GM12878 (cell line): ENCODE data around the gene MOAP1. TPM values are rescaled to one million over a fixed set of nuclear protein-coding genes. Genes with fewer than 3 reads are reported as not detected.
"Not testable (repeated sequence)": the region's sequence is repeated elsewhere in the genome, so short reads cannot be mapped to it uniquely, and the experiment has no call there.

Experiments used
- ATAC-seq: fragments of 200-7000 bp; cut with Tn5 transposase; 3 replicates; pipeline ENCODE4 v1.9.1; 2020; ENCODE audit warnings: mild to moderate bottlenecking, moderate library complexity
- BruUV-seq: library from RNA; stranded (reverse); fragments of 400-500 nt; replicated peaks from 2 replicates; lab custom pipeline; 2021; lab: Mats Ljungman, UMichigan
- CTCF ChIA-PET: fragments of 300-600 bp; sonication (Branson Sonifier 250); formaldehyde crosslinking; extraction: SDS; loops from one replicate; lab custom pipeline; 2021; ENCODE audit warnings: inconsistent platforms; lab: Yijun Ruan, JAX
- POLR2A ChIA-PET: fragments of 350-600 bp; formaldehyde crosslinking; extraction: SDS; loops from one replicate; lab custom pipeline; 2021; ENCODE audit warnings: inconsistent platforms; lab: Charles Lee
- RAD21 ChIA-PET: fragments of 300-600 bp; sonication (Branson Sonifier 250); formaldehyde crosslinking; loops from one replicate; lab custom pipeline; 2023; ENCODE audit warnings: antibody characterized with exemption; ENCODE audit not compliant: unreplicated experiment; lab: Charles Lee
- SMC1A ChIA-PET: fragments of 300-600 bp; sonication (Branson Sonifier 250); formaldehyde crosslinking; loops from one replicate; lab custom pipeline; 2023; ENCODE audit not compliant: unreplicated experiment, uncharacterized antibody; lab: Charles Lee
- DNase-seq: peaks from one replicate; pipeline ENCODE4 v3.0.0-alpha.2; 2011; ENCODE audit warnings: low read depth, low spot score
- FAIRE-seq: peaks from 3 replicates; lab custom pipeline; 2011; peaks lifted over from hg19 to GRCh38; lab: Jason Lieb, UNC
- H2AFZ ChIP-seq: 2 replicates; pipeline ENCODE4 v1.6.0; 2011; ENCODE audit warnings: low read depth, low read length, control low read depth; ENCODE audit not compliant: control insufficient read depth
- H3K27ac ChIP-seq: 2 replicates; pipeline ENCODE4 v1.5.1; 2011; ENCODE audit warnings: control low read depth; ENCODE audit not compliant: control insufficient read depth, insufficient read depth
- H3K27me3 ChIP-seq, 2 experiments: replicated peaks in 1 of 2; 2 replicates each; pipeline versions ENCODE4 v1.6.0 to v1.6.1; 2011; ENCODE audit warnings: low read length in 1 of 2; ENCODE audit not compliant: control insufficient read depth in 2 of 2, insufficient read depth in 2 of 2
- H3K36me3 ChIP-seq, 2 experiments: 2 replicates each; pipeline ENCODE4 v1.5.1; 2011; ENCODE audit warnings: low read length in 1 of 2; ENCODE audit not compliant: control insufficient read depth in 2 of 2, insufficient read depth in 2 of 2
- H3K4me1 ChIP-seq: 2 replicates; pipeline ENCODE4 v1.6.1; 2011; ENCODE audit warnings: mild to moderate bottlenecking, low read length, moderate library complexity, mixed read lengths; ENCODE audit not compliant: control insufficient read depth, insufficient read depth
- H3K4me2 ChIP-seq: 2 replicates; pipeline ENCODE4 v1.6.0; 2011; ENCODE audit warnings: control low read depth; ENCODE audit not compliant: control insufficient read depth, insufficient read depth
- H3K4me3 ChIP-seq: fragments of 200-600 bp; sonication (generic); 2 replicates; pipeline ENCODE4 v1.5.1; 2016
- H3K79me2 ChIP-seq: 2 replicates; pipeline ENCODE4 v1.6.0; 2011; ENCODE audit warnings: low read length; ENCODE audit not compliant: control insufficient read depth, insufficient read depth
- H3K9ac ChIP-seq: 2 replicates; pipeline ENCODE4 v1.8.0; 2011; ENCODE audit warnings: low read length, control low read depth, mixed read lengths; ENCODE audit not compliant: control insufficient read depth, insufficient read depth
- H3K9me3 ChIP-seq: replicated peaks from 3 replicates; pipeline ENCODE4 v1.5.1; 2011; ENCODE audit warnings: mild to moderate bottlenecking, low read length; ENCODE audit not compliant: control insufficient read depth, insufficient read depth
- H4K20me1 ChIP-seq: 2 replicates; pipeline ENCODE4 v1.6.0; 2011; ENCODE audit not compliant: control insufficient read depth, insufficient read depth
- POLR2A ChIP-seq: IDR thresholded peaks from 2 replicates; pipeline ENCODE4 v1.6.1; 2011; ENCODE audit warnings: low read depth, mild to moderate bottlenecking, low read length
- WGBS: methylation state at CpG from one replicate; pipeline ENCODE4 v1.1.6; 2016; ENCODE audit warnings: low lambda C conversion rate; ENCODE audit not compliant: insufficient replicate concordance, insufficient coverage; ENCODE audit errors: missing lambda C conversion rate; 5-methylcytosine and 5-hydroxymethylcytosine counted together
- in situ Hi-C: fragments of 300-500 bp; cut with MboI; formaldehyde crosslinking; loops from 9 replicates; pipeline ENCODE4 v1.14.3; 2018; ENCODE audit warnings: mixed read lengths
- intact Hi-C: fragments of 100-400 bp; cut with micrococcal nuclease; formaldehyde crosslinking; loops from one replicate; pipeline ENCODE4 v1.14.2; 2022; ENCODE audit not compliant: unreplicated experiment
- polyA plus RNA-seq, 11 experiments: library from polyadenylated mRNA; depleted of rRNA in 4 of 11; unstranded in 6 of 11; stranded (reverse) in 5 of 11; fragments of >200 nt; fragmentation: Nextera tagmentation in 4 of 11; fragmentation: Illumina TruSeq in 1 of 11; extraction: Ambion mirVana in 4 of 11; extraction: Trizol in 1 of 11; gene quantifications; 1 replicate in 1 of 11; 2 replicates in 10 of 11; pipeline versions ENCODE4 v1.2.1 to v1.2.3, GENCODE V29; 2011 to 2016; ENCODE audit warnings: inconsistent platforms in 2 of 11, missing spikeins in 2 of 11, low read depth in 1 of 11
- total RNA-seq, 4 experiments: library from RNA; depleted of rRNA in 3 of 4; stranded (reverse); fragments of >200 nt in 3 of 4; fragmentation: Illumina TruSeq in 1 of 4; extraction: Trizol in 1 of 4; gene quantifications; 2 replicates each; pipeline versions ENCODE4 v1.2.1 to v1.2.3, GENCODE V29; 2013 to 2021
- TF ChIP-seq, protein P1 (sequence below): fragments of 450-650 bp; IDR thresholded peaks from 2 replicates; pipeline ENCODE4 v1.6.1; 2016; ENCODE audit warnings: mild to moderate bottlenecking

MOAP1 gene
- total and polyA plus RNA-seq, 10 of the 15 experiments (the other 5 are each of a cell fraction or from before 2014, with no cell fraction given), result 3.1 to 51.9 (median 11.4) TPM

GRCh38 chr14:93175492-93175891 lies 9.2 kb downstream of the MOAP1 start:
- Histone ChIP-seq H3K4me3 (no peak overlapping the region), H3K9ac (no peak overlapping the region), H3K4me1 (no peaks in the 10 kb centered on the region), H3K36me3 (no peaks in the 10 kb centered on the region), H2AFZ (no peak overlapping the region), H3K27ac (no peak overlapping the region), H4K20me1 (no peaks in the 10 kb centered on the region), H3K9me3 (no peaks in the 10 kb centered on the region), H3K4me2 (no peak overlapping the region), H3K27me3 (no peaks in the 10 kb centered on the region), H3K79me2 (no peaks in the 10 kb centered on the region)
- RAD21 ChIA-PET, result interaction anchor here (1.3 to 2.1 kb wide), 4 partner anchors 9 to 60 kb away, joined by 3 to 6 read pairs (median 6); partner anchors contain the start of genes GON7, LYSET, MOAP1 and UBR7
- DNase-seq (no peak), FAIRE-seq (no peak), ATAC-seq (no peak)
- POLR2A ChIA-PET, result interaction anchor here (1.4 to 2.2 kb wide), 3 partner anchors 9 to 32 kb away, joined by 4 to 12 read pairs (median 6); partner anchors contain the start of genes GON7, LYSET, MOAP1 and UBR7
- CTCF ChIA-PET, result interaction anchor here (0.8 to 5.9 kb wide), 14 partner anchors 8 to 384 kb away, joined by 3 to 47 read pairs (median 6); partner anchors contain the start of genes GON7, LYSET, MOAP1 and UBR7
- in situ Hi-C loops, result no loop called here
- SMC1A ChIA-PET, result interaction anchor here (1.0 to 8.5 kb wide), 5 partner anchors 9 to 43 kb away, joined by 3 to 69 read pairs (median 4); no protein-coding TSS in a partner anchor
- intact Hi-C loops, result no loop called here
- no peak for TF ChIP-seq POLR2A
- TF ChIP-seq, protein P1, sequence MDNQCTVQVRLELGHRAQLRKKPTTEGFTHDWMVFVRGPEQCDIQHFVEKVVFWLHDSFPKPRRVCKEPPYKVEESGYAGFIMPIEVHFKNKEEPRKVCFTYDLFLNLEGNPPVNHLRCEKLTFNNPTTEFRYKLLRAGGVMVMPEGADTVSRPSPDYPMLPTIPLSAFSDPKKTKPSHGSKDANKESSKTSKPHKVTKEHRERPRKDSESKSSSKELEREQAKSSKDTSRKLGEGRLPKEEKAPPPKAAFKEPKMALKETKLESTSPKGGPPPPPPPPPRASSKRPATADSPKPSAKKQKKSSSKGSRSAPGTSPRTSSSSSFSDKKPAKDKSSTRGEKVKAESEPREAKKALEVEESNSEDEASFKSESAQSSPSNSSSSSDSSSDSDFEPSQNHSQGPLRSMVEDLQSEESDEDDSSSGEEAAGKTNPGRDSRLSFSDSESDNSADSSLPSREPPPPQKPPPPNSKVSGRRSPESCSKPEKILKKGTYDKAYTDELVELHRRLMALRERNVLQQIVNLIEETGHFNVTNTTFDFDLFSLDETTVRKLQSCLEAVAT, result 0 out of 2 replicates have a peak, but pooled peaks have one; percentile 13
- no TSS peak for BruUV-seq
- 75% methylated on average over 6 of the region's 6 CpGs for WGBS

- POLR2A ChIA-PET, result interaction anchor here (1.2 to 3.2 kb wide), 2 partner anchors 9 to 12 kb away, joined by 4 to 19 read pairs; partner anchors contain the start of genes LYSET and MOAP1
Measured at GRCh38 chr14:93174731-93175130, 10.0 kb downstream of the MOAP1 start.

More at GRCh38 chr14:93174731-93175130, 10.0 kb downstream of the MOAP1 start:
- H3K9ac ChIP-seq, H3K4me2 ChIP-seq, H3K4me1 ChIP-seq, H3K36me3 ChIP-seq, H3K9me3 ChIP-seq, DNase-seq, H2AFZ ChIP-seq, in situ Hi-C loops, BruUV-seq, H3K27ac ChIP-seq, H4K20me1 ChIP-seq, intact Hi-C loops, H3K27me3 ChIP-seq, H3K4me3 ChIP-seq, ATAC-seq, FAIRE-seq, H3K79me2 ChIP-seq: not testable (repeated sequence)
- ChIA-PET RAD21 (interaction anchor here (1.0 to 2.1 kb wide), 4 partner anchors 9 to 62 kb away, joined by 3 to 6 read pairs (median 5); partner anchors contain the start of genes LYSET and MOAP1), SMC1A (interaction anchor here (0.9 to 8.5 kb wide), 4 partner anchors 8 to 61 kb away, joined by 3 to 69 read pairs (median 8); partner anchors contain the start of genes LYSET and MOAP1), CTCF (interaction anchor here (0.5 to 5.9 kb wide), 8 partner anchors 9 to 150 kb away, joined by 3 to 47 read pairs (median 6); partner anchors contain the start of genes GON7, ITPK1 and UBR7)
- 39% methylated on average over 5 of the region's 5 CpGs for WGBS
